ENCODE measurements around the gene OVCA2. TPM values are rescaled to one million over a fixed set of nuclear protein-coding genes. Genes with fewer than 3 reads are reported as not detected.
A peak's percentile ranks its signal among the peaks of the same experiment; 100 is the strongest.

Gene OVCA2
- polyA plus RNA-seq, 1 of the 3 experiments (the other 2 are of a cell fraction): 59.2 TPM

- Histone ChIP-seq H3F3A (replicated peaks; ENCODE audit: insufficient read depth) (peaks cover 17% of the 10 kb centered on the region), H3K79me2 (ENCODE audit: insufficient read depth) (no peaks in the 10 kb centered on the region), H4K20me1 (ENCODE audit: insufficient read depth) (no peaks in the 10 kb centered on the region), H3K4me1 (ENCODE audit: control insufficient read depth in 1 of 2, insufficient read depth in 2 of 2, low read depth in 1 of 2, low read length in 1 of 2) (peaks cover 31 to 39% of the 10 kb centered on the region in 2 experiments; a peak in 3 of 4 replicates), H3K27me3 (ENCODE audit: insufficient read depth) (no peaks in the 10 kb centered on the region), H3K4me2 (peak overlapping the region; percentile 60), H3K27ac (ENCODE audit: low read depth in 2 of 2, low read length in 1 of 2) (peak overlapping the region; percentile 69 to 81), H3K9me3 (no peaks in the 10 kb centered on the region), H2AFZ (ENCODE audit: low read depth) (no peak overlapping the region), H3K4me3 (ENCODE audit: low read depth in 2 of 2, low read length in 1 of 2) (no peak overlapping the region), H3K9me2 (no peaks in the 10 kb centered on the region), H3K9ac (peak overlapping the region; percentile 43), H3K36me3 (replicated peaks in 1 of 2; ENCODE audit: control insufficient read depth in 1 of 2, insufficient read depth in 2 of 2, low read length in 1 of 2) (peaks cover 22 to 36% of the 10 kb centered on the region in 2 experiments)
- DNase-seq: no peak
- POLR2A ChIA-PET: interaction anchor here (1.2 kb wide), 1 partner anchor 16 kb away, joined by 3 read pairs; no protein-coding TSS in a partner anchor
- CTCF ChIA-PET: interaction anchor here (0.8 to 7.4 kb wide), 7 partner anchors 9 to 177 kb away, joined by 3 to 81 read pairs (median 7); partner anchors contain the start of gene HIC1
- WGBS (ENCODE audit: low lambda C conversion rate): 49% methylated on average over 3 of the region's 6 CpGs
- no peak for TF ChIP-seq RFX5 (IDR thresholded peaks at IDR 0.05; ENCODE audit: low read length)
- no peak for TF ChIP-seq ZBTB33 (IDR thresholded peaks at IDR 0.05; ENCODE audit: borderline replicate concordance, low read depth)
- no peak for TF ChIP-seq JUND (IDR thresholded peaks at IDR 0.05)
- no peak for TF ChIP-seq FOXM1 (IDR thresholded peaks at IDR 0.05; ENCODE audit: low read depth)
- no peak for TF ChIP-seq SIN3A (IDR thresholded peaks at IDR 0.05; ENCODE audit: borderline replicate concordance, low read depth, low read length)
- TF ChIP-seq MEF2A (IDR thresholded peaks at IDR 0.05; ENCODE audit: borderline replicate concordance, low read depth): no peak
- peak; percentile 9; the same call in 1 of the 2 replicates for TF ChIP-seq POLR2AphosphoS5 (IDR thresholded peaks at IDR 0.05; ENCODE audit: low read depth, low read length)
- TF ChIP-seq FOXJ3 (CRISPR knock-in tag; IDR thresholded peaks at IDR 0.05): no peak
Measured at GRCh38 chr17:2068031-2068518, 26.3 kb downstream of the OVCA2 start.

- Histone ChIP-seq H3K79me2 (ENCODE audit: insufficient read depth) (no peaks in the 10 kb centered on the region), H3K27ac (ENCODE audit: low read depth in 2 of 2, low read length in 1 of 2) (peak overlapping the region; percentile 69 to 81), H3K36me3 (replicated peaks in 1 of 2; ENCODE audit: control insufficient read depth in 1 of 2, insufficient read depth in 2 of 2, low read length in 1 of 2) (peaks cover 22 to 31% of the 10 kb centered on the region in 2 experiments), H3K9ac (peak overlapping the region; percentile 43), H3K9me3 (no peaks in the 10 kb centered on the region), H3K27me3 (ENCODE audit: insufficient read depth) (no peaks in the 10 kb centered on the region), H3K9me2 (no peaks in the 10 kb centered on the region), H3K4me3 (ENCODE audit: low read depth in 2 of 2, low read length in 1 of 2) (no peak overlapping the region), H4K20me1 (ENCODE audit: insufficient read depth) (no peaks in the 10 kb centered on the region), H3F3A (replicated peaks; ENCODE audit: insufficient read depth) (peaks cover 17% of the 10 kb centered on the region), H2AFZ (ENCODE audit: low read depth) (no peak overlapping the region), H3K4me2 (peak overlapping the region; percentile 60; the same call in 1 of the 2 replicates), H3K4me1 (ENCODE audit: control insufficient read depth in 1 of 2, insufficient read depth in 2 of 2, low read depth in 1 of 2, low read length in 1 of 2) (peaks cover 27 to 38% of the 10 kb centered on the region in 2 experiments; a peak in 3 of 4 replicates)
- peak; percentile 70 for DNase-seq
- POLR2A ChIA-PET: interaction anchor here (1.2 kb wide), 1 partner anchor 16 kb away, joined by 3 read pairs; no protein-coding TSS in a partner anchor
- WGBS (ENCODE audit: low lambda C conversion rate): 59% methylated on average over 14 of the region's 15 CpGs
- CTCF ChIA-PET: interaction anchor here (0.8 to 7.4 kb wide), 7 partner anchors 10 to 176 kb away, joined by 3 to 81 read pairs (median 7); partner anchors contain the start of gene HIC1
- no peak for TF ChIP-seq FOXJ3 (CRISPR knock-in tag; IDR thresholded peaks at IDR 0.05)
- peak; percentile 25; the same call in 1 of the 2 replicates for TF ChIP-seq FOSL2 (IDR thresholded peaks at IDR 0.05; ENCODE audit: borderline replicate concordance, low read depth)
- TF ChIP-seq RAD21 (IDR thresholded peaks at IDR 0.05; ENCODE audit: low read length): no peak
- no peak for TF ChIP-seq RCOR1 (IDR thresholded peaks at IDR 0.05; ENCODE audit: low read length)
- no peak for TF ChIP-seq SMC3 (IDR thresholded peaks at IDR 0.05; ENCODE audit: low read depth, low read length)
- TF ChIP-seq EZH2phosphoT487 (IDR thresholded peaks at IDR 0.05; ENCODE audit: borderline replicate concordance, low read depth): no peak
- no peak for TF ChIP-seq YY1 (IDR thresholded peaks at IDR 0.05; ENCODE audit: low read depth)
- no peak for TF ChIP-seq RFX5 (IDR thresholded peaks at IDR 0.05; ENCODE audit: low read length)
- TF ChIP-seq MEF2A (IDR thresholded peaks at IDR 0.05; ENCODE audit: borderline replicate concordance, low read depth): no peak
- no peak for TF ChIP-seq GABPA (IDR thresholded peaks at IDR 0.05; ENCODE audit: low read depth)
- TF ChIP-seq TAF1 (IDR thresholded peaks at IDR 0.05; ENCODE audit: borderline replicate concordance, low read depth, low read length): no peak
- no peak for TF ChIP-seq POLR2AphosphoS5 (IDR thresholded peaks at IDR 0.05; ENCODE audit: low read depth, low read length)
- peak; percentile 40; the same call in 1 of the 2 replicates for TF ChIP-seq MAX (IDR thresholded peaks at IDR 0.05; ENCODE audit: low read depth)
- TF ChIP-seq ZBTB33 (IDR thresholded peaks at IDR 0.05; ENCODE audit: borderline replicate concordance, low read depth): no peak
- TF ChIP-seq ELF1 (IDR thresholded peaks at IDR 0.05): no peak
- TF ChIP-seq USF2 (IDR thresholded peaks at IDR 0.05; ENCODE audit: borderline replicate concordance, low read depth, low read length): no peak
- no peak for TF ChIP-seq JUND (IDR thresholded peaks at IDR 0.05)
- no peak for TF ChIP-seq USF1 (IDR thresholded peaks at IDR 0.05; ENCODE audit: borderline replicate concordance, low read depth)
- TF ChIP-seq SIN3A (IDR thresholded peaks at IDR 0.05; ENCODE audit: borderline replicate concordance, low read depth, low read length): no peak
Measured at GRCh38 chr17:2068519-2069051, 26.8 kb downstream of the OVCA2 start.

Measured in SK-N-SH (cell line).